AG04450 (cell line): ENCODE results near the gene MRPL33. TPM values are rescaled to one million over a fixed set of nuclear protein-coding genes. Genes with fewer than 3 reads are reported as not detected.

Source experiments
- CTCF ChIA-PET: fragments of 300-600, 350-600 bp; formaldehyde crosslinking; extraction: SDS; loops from one replicate; lab custom pipeline; 2022; ENCODE audit warnings: antibody characterized with exemption, inconsistent platforms; lab: Charles Lee
- POLR2A ChIA-PET: fragments of 350-600 bp; formaldehyde crosslinking; extraction: SDS; loops from one replicate; lab custom pipeline; 2021; ENCODE audit warnings: antibody characterized with exemption, inconsistent platforms; lab: Yijun Ruan, JAX
- DNase-seq: peaks from one replicate; pipeline ENCODE4 v3.0.0-alpha.2; 2011; ENCODE audit warnings: low read depth, low spot score
- H3K27ac ChIP-seq: one replicate; pipeline ENCODE4 v1.5.1; 2012; ENCODE audit warnings: low read depth, low read length, control low read depth
- H3K27me3 ChIP-seq: one replicate; pipeline ENCODE4 v1.6.0; 2012; ENCODE audit warnings: low read length; ENCODE audit not compliant: control insufficient read depth, insufficient read depth
- H3K4me3 ChIP-seq: 2 replicates; pipeline ENCODE4 v1.5.1; 2011; ENCODE audit warnings: mild to moderate bottlenecking, low read depth, low read length, control low read depth
- H3K9me3 ChIP-seq: 2 replicates; pipeline ENCODE4 v1.5.1; 2012; ENCODE audit warnings: low read length; ENCODE audit not compliant: control insufficient read depth, insufficient read depth
- polyA plus RNA-seq: library from polyadenylated mRNA; depleted of rRNA; stranded (reverse); fragments of >200 nt; gene quantifications from 2 replicates; pipeline ENCODE4 v1.2.3, GENCODE V29; 2011
- TF ChIP-seq, protein P1 (sequence below): IDR thresholded peaks from 2 replicates; pipeline ENCODE4 v1.5.1; 2011; ENCODE audit warnings: low read depth, low read length, control low read depth, inconsistent platforms

The MRPL33 gene
- polyA plus RNA-seq, 1 experiment: 137 TPM

DNA sequence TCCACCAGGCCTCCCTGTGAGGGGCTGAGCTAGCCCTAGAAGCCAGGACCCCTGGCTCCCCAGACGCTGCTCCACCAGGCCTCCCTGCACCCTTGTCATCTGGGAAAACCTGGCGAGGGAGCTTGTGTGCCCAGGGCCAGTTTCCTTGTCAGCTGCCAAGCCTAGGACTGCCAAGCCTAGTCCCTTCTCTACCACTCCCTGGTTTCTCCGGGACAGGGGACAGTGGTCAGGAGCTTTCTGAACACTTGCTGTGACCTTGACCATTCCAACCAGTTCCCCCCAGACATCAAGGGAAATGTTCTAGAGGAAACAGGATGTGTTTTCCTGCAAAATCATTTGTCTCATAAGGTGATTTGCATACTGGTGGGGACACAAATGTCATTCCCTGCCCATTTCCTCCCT is 41.3 kb upstream of the MRPL33 start:
- TF ChIP-seq, protein P1, sequence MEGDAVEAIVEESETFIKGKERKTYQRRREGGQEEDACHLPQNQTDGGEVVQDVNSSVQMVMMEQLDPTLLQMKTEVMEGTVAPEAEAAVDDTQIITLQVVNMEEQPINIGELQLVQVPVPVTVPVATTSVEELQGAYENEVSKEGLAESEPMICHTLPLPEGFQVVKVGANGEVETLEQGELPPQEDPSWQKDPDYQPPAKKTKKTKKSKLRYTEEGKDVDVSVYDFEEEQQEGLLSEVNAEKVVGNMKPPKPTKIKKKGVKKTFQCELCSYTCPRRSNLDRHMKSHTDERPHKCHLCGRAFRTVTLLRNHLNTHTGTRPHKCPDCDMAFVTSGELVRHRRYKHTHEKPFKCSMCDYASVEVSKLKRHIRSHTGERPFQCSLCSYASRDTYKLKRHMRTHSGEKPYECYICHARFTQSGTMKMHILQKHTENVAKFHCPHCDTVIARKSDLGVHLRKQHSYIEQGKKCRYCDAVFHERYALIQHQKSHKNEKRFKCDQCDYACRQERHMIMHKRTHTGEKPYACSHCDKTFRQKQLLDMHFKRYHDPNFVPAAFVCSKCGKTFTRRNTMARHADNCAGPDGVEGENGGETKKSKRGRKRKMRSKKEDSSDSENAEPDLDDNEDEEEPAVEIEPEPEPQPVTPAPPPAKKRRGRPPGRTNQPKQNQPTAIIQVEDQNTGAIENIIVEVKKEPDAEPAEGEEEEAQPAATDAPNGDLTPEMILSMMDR: no peak
- Histone ChIP-seq H3K27me3 (no peaks in the 10 kb centered on the region), H3K4me3 (no peak overlapping the region), H3K9me3 (no peaks in the 10 kb centered on the region), H3K27ac (no peak overlapping the region)
- ChIA-PET POLR2A (no interaction called here), CTCF (interaction anchor here (0.6 kb wide), 1 partner anchor 315 kb away, joined by 3 read pairs; no protein-coding TSS in a partner anchor)
- DNase-seq: no peak

DNA sequence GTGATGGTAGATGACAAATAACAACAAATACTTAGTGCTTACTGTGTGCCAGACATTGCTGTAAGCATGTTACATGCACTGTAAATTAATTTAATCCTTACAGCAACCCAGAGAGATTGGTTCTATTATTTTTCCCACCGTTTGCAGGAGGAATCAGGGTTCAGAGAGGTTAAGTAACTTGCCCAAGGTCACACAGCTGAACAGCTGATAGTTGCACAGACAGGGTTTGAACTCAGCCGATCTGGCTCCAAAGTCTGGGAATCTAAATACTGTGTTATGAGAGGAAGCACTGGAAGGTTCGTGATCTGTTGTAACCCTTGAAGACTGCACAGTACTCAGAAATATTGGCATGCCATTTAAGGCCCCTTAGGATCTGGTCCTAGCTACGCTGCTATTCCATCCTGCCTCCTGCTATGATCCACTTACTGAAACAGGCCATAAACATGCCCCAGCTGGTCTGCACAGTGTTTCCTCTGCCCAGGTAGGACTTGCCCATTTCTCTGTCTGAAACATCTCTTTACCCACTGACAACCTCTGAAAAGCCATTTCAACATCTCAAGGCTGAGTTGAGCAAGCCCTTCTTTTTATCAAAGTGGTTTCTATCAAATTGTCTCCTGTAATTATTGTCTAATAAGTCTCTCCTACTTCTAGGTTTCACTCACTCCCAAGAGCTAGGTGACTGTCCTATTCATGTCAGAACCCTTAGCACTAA is 40.4 kb upstream of the MRPL33 start:
- Histone ChIP-seq H3K27ac (no peak overlapping the region), H3K4me3 (no peak overlapping the region), H3K27me3 (no peaks in the 10 kb centered on the region), H3K9me3 (no peaks in the 10 kb centered on the region; the same call in 1 of the 2 replicates)
- DNase-seq: no peak
- TF ChIP-seq, protein P1: no peak
- ChIA-PET POLR2A (no interaction called here), CTCF (interaction anchor here (0.7 to 0.9 kb wide), 2 partner anchors 8 to 732 kb away, joined by 3 read pairs; no protein-coding TSS in a partner anchor)

DNA sequence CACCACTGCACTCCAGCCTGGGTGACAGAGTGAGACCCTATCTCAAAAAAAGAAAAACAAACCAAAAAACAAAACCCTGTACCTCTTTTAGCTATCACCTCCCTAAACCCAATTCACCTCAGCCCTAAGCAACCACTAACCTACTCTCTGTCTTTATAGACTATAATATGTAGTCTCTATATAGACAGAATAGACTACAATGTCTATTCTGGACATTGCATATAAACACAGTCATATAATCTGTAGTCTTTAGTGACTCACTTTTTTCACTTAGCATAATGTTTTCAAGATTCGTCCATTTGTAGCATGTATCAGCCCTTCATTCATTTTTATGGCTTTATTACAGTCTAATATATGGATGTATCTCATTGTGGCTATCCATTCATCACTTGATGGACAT is 37.2 kb upstream of the MRPL33 start:
- TF ChIP-seq, protein P1: no peak
- CTCF ChIA-PET: interaction anchor here (1.2 kb wide), 1 partner anchor 11 kb away, joined by 3 read pairs; no protein-coding TSS in a partner anchor
- no peaks in the 10 kb centered on the region for H3K27me3 ChIP-seq

DNA sequence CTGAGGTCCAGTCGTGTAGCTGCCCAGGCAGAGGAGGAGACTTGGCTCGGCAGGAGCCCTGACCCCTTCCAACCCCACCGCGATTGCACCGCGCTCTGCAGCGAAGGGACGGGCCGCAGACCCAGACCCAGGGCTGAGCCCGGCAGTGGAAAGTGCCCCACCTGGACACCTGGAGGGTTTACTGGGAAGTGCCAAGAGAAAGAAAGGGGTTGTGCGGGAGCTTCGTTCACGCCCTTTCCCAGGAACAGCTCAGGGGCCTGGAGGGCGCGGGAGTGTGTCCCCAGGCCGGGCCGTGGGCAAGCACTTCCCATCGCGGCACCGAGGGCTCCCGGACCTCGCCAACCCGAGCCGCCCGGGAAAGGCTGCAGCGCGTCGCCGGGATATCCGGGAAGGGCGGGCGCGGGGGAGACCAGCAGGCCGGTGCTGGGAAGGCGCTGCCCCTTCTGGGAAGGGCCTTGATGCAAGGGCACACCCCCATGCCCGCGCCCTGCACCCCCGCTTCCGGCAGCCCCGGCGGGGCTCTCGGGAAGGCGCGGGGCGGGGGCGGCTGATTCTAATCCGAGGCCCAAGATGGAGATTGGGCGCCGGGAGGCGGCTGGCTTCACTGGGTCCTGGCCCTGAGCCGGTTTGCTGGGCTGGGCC is 36.1 kb upstream of the MRPL33 start:
- peak overlapping the region; percentile 43 for H3K27ac ChIP-seq
- CTCF ChIA-PET: interaction anchor here (0.9 kb wide), 1 partner anchor 12 kb away, joined by 4 read pairs; no protein-coding TSS in a partner anchor
- H3K4me3 ChIP-seq: peak overlapping the region; percentile 41
- no peaks in the 10 kb centered on the region; the same call in 1 of the 2 replicates for H3K9me3 ChIP-seq
- peak; percentile 10 for DNase-seq
- POLR2A ChIA-PET: no interaction called here
- TF ChIP-seq, protein P1: no peak
- no peaks in the 10 kb centered on the region for H3K27me3 ChIP-seq

More for the DNA sequence above, 37.2 kb upstream of the MRPL33 start:
- H3K9me3 ChIP-seq: no peaks in the 10 kb centered on the region; the same call in 1 of the 2 replicates
- no peak overlapping the region for H3K4me3 ChIP-seq
- POLR2A ChIA-PET: no interaction called here
- no peak overlapping the region for H3K27ac ChIP-seq
- no peak for DNase-seq
